GM19452 (cell line): Measurements from ENCODE around the gene NRBP1.

Experiments used
- ATAC-seq: cut with Tn5 transposase; IDR thresholded peaks from one replicate; pipeline ENCODE4 v1.9.1; 2021; ENCODE audit not compliant: unreplicated experiment

NRBP1 gene

GRCh38 chr2:27489498-27490397 lies 61.3 kb downstream of the NRBP1 start, which contains the start of gene IFT172:
Gene IFT172, minus strand, starts transcription at chr2:27489743. Its CDS starts 90 bp downstream, at chr2:27489653.
- peak; percentile 93 for ATAC-seq
